ENCODE results near the gene EIF4B. TPM values are rescaled to one million over a fixed set of nuclear protein-coding genes. Genes with fewer than 3 reads are reported as not detected.
A peak's percentile ranks its signal among the peaks of the same experiment; 100 is the strongest.

Gene EIF4B
- total RNA-seq, 1 experiment from 2014 or later, result 809 TPM

- H3K4me1 ChIP-seq (ENCODE audit: control insufficient read depth in 1 of 2, insufficient read depth in 2 of 2, low read length in 2 of 2), result peaks cover 11 to 30% of the 10 kb centered on the region in 2 experiments
- TF ChIP-seq RAD21 (IDR thresholded peaks at IDR 0.05; ENCODE audit: low read depth) (no peak), JUND (IDR thresholded peaks at IDR 0.05) (no peak), ATF3 (IDR thresholded peaks at IDR 0.05) (no peak), SIN3A (IDR thresholded peaks at IDR 0.05; ENCODE audit: low read depth) (no peak), POLR2A (IDR thresholded peaks at IDR 0.05; ENCODE audit: borderline replicate concordance, extremely low read depth, insufficient read depth, insufficient read length) (no peak), FOSL1 (IDR thresholded peaks at IDR 0.05; ENCODE audit: low read depth) (no peak), REST (IDR thresholded peaks at IDR 0.05; ENCODE audit: low read depth) (no peak), CBX3 (IDR thresholded peaks at IDR 0.05; ENCODE audit: low read depth) (no peak), SP1 (IDR thresholded peaks at IDR 0.05; ENCODE audit: low read depth) (no peak), MAX (IDR thresholded peaks at IDR 0.05) (no peak), POLR2AphosphoS5 (IDR thresholded peaks at IDR 0.05; ENCODE audit: low read depth, low read length) (no peak), EZH2 (IDR thresholded peaks at IDR 0.05) (no peak), EZH2phosphoT487 (IDR thresholded peaks at IDR 0.05; ENCODE audit: borderline replicate concordance) (no peak), SRF (IDR thresholded peaks at IDR 0.05; ENCODE audit: low read depth) (no peak), CEBPB (IDR thresholded peaks at IDR 0.05; ENCODE audit: low read depth) (no peak), ZNF274 (IDR thresholded peaks at IDR 0.05; ENCODE audit: low read depth, low read length) (no peak), CTCF (IDR thresholded peaks at IDR 0.05 in 2 of 3, conservative IDR thresholded peaks at IDR 0.05 in 1 of 3; ENCODE audit: borderline replicate concordance in 1 of 3, insufficient read depth in 1 of 3, low read depth in 2 of 3, low read length in 2 of 3) (no peak), YY1 (IDR thresholded peaks at IDR 0.05; ENCODE audit: extremely low read depth, insufficient replicate concordance, low read depth, low read length) (no peak), ZBTB33 (IDR thresholded peaks at IDR 0.05; ENCODE audit: extremely low read depth, insufficient replicate concordance, low read length) (no peak)
These were observed 4.7 kb downstream of the EIF4B start for GRCh38 chr12:53010955-53011354.

More at GRCh38 chr12:53010955-53011354, 4.7 kb downstream of the EIF4B start:
- Histone ChIP-seq H2AFZ (ENCODE audit: low read depth, low read length, poor library complexity, severe bottlenecking) (no peak overlapping the region), H3K9me3 (ENCODE audit: control insufficient read depth in 1 of 2, insufficient read depth in 1 of 2, low read depth in 1 of 2, low read length in 2 of 2) (no peaks in the 10 kb centered on the region), H4K20me1 (ENCODE audit: insufficient read depth) (peaks cover 47% of the 10 kb centered on the region; the same call in 1 of the 2 replicates), H3K9ac (ENCODE audit: low read length) (0 out of 2 replicates have a peak overlapping the region, but pooled peaks have one; percentile 10), H3K9me2 (ENCODE audit: insufficient read depth) (no peaks in the 10 kb centered on the region), H3K4me3 (replicated peaks in 1 of 2; ENCODE audit: low read depth in 1 of 2, low read length in 2 of 2) (no peak overlapping the region), H3K36me3 (ENCODE audit: control insufficient read depth in 1 of 2, insufficient read depth in 2 of 2, low read length in 2 of 2) (peaks cover 20 to 69% of the 10 kb centered on the region in 2 experiments), H3K79me2 (ENCODE audit: insufficient read depth, low read length) (peaks cover 97% of the 10 kb centered on the region), H3K4me2 (ENCODE audit: low read length) (no peak overlapping the region), H3K27me3 (ENCODE audit: insufficient read depth, low read length) (no peaks in the 10 kb centered on the region), H3K27ac (ENCODE audit: low read depth, low read length) (no peak overlapping the region)
- POLR2A ChIA-PET, result no interaction called here
- DNase-seq (ENCODE audit: low read depth, low spot score) (no peak), ATAC-seq (no peak)
- RAD21 ChIA-PET (ENCODE audit: low non-redundant PET in 1 of 2, low total read pairs in 2 of 2, uncharacterized antibody in 2 of 2, unreplicated experiment in 2 of 2), result no interaction called here
- no TSS peak for BruUV-seq (replicated peaks)
- CTCF ChIA-PET, result interaction anchor here (1.1 kb wide), 1 partner anchor 43 kb away, joined by 4 read pairs; no protein-coding TSS in a partner anchor
- intact Hi-C loops (cut with micrococcal nuclease), result no loop called here

All from HCT116 (cell line).